Measurements from ENCODE around the gene HNF4A. TPM values are rescaled to one million over a fixed set of nuclear protein-coding genes. Genes with fewer than 3 reads are reported as not detected.

HNF4A gene
- polyA plus RNA-seq, 1 of the 3 experiments (the other 2 are of a cell fraction): not detected

DNA sequence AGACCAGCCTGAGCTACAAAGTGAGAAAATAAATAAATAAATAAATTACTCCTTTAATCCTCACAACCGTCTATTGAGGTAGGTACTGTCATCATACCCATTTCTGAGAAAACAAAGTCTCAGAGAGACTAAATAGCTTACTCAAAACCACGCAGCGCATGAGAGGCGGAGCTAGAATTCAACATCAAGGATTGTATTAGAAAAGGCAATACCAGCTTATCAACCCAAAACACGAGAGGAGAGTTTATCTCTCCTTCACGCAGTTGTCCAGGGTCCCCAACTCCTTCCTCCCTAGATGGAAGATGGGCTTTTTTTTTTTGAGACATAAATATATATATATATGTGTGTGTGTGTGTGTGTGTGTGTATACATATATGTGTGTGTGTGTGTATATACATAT, 12.2 kb downstream of the HNF4A start:
- Histone ChIP-seq H3K36me3 (replicated peaks in 1 of 2; ENCODE audit: control insufficient read depth in 1 of 2, insufficient read depth in 2 of 2, low read length in 1 of 2) (no peaks in the 10 kb centered on the region), H3K27me3 (ENCODE audit: insufficient read depth) (no peaks in the 10 kb centered on the region), H3K9ac (no peak overlapping the region), H3K9me2 (no peaks in the 10 kb centered on the region), H4K20me1 (ENCODE audit: insufficient read depth) (no peaks in the 10 kb centered on the region), H3K79me2 (ENCODE audit: insufficient read depth) (no peaks in the 10 kb centered on the region), H2AFZ (ENCODE audit: low read depth) (no peak overlapping the region), H3K4me3 (ENCODE audit: low read depth in 2 of 2, low read length in 1 of 2) (no peak overlapping the region), H3K9me3 (no peaks in the 10 kb centered on the region), H3K4me2 (no peak overlapping the region), H3F3A (replicated peaks; ENCODE audit: insufficient read depth) (no peaks in the 10 kb centered on the region), H3K27ac (ENCODE audit: low read depth in 2 of 2, low read length in 1 of 2) (no peak overlapping the region), H3K4me1 (ENCODE audit: control insufficient read depth in 1 of 2, insufficient read depth in 2 of 2, low read depth in 1 of 2, low read length in 1 of 2) (no peaks in the 10 kb centered on the region)
- DNase-seq: no peak
- ChIA-PET CTCF (interaction anchor here (1.2 kb wide), 1 partner anchor 150 kb away, joined by 3 read pairs; no protein-coding TSS in a partner anchor), POLR2A (no interaction called here)
- 90% methylated on average over 6 of the region's 6 CpGs for WGBS (ENCODE audit: low lambda C conversion rate)
- TF ChIP-seq, protein P1, sequence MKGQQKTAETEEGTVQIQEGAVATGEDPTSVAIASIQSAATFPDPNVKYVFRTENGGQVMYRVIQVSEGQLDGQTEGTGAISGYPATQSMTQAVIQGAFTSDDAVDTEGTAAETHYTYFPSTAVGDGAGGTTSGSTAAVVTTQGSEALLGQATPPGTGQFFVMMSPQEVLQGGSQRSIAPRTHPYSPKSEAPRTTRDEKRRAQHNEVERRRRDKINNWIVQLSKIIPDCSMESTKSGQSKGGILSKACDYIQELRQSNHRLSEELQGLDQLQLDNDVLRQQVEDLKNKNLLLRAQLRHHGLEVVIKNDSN (IDR thresholded peaks at IDR 0.05; ENCODE audit: borderline replicate concordance, low read depth): no peak
- no peak for TF ChIP-seq SMC3 (IDR thresholded peaks at IDR 0.05; ENCODE audit: low read depth, low read length)
- TF ChIP-seq MXI1 (IDR thresholded peaks at IDR 0.05; ENCODE audit: low read depth, low read length): no peak
- TF ChIP-seq EP300 (IDR thresholded peaks at IDR 0.05; ENCODE audit: borderline replicate concordance in 1 of 2, low read depth in 1 of 2, low read length in 1 of 2): no peak
- no peak for TF ChIP-seq NRF1 (IDR thresholded peaks at IDR 0.05; ENCODE audit: low read depth, low read length)
- TF ChIP-seq JUND (IDR thresholded peaks at IDR 0.05): no peak
- TF ChIP-seq YY1 (IDR thresholded peaks at IDR 0.05; ENCODE audit: low read depth): no peak
- TF ChIP-seq, protein P2, sequence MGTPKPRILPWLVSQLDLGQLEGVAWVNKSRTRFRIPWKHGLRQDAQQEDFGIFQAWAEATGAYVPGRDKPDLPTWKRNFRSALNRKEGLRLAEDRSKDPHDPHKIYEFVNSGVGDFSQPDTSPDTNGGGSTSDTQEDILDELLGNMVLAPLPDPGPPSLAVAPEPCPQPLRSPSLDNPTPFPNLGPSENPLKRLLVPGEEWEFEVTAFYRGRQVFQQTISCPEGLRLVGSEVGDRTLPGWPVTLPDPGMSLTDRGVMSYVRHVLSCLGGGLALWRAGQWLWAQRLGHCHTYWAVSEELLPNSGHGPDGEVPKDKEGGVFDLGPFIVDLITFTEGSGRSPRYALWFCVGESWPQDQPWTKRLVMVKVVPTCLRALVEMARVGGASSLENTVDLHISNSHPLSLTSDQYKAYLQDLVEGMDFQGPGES (IDR thresholded peaks at IDR 0.05; ENCODE audit: low read depth, low read length): no peak
- no peak for TF ChIP-seq GATA2 (CRISPR knock-in tag; IDR thresholded peaks at IDR 0.05)
- no peak for TF ChIP-seq GABPA (IDR thresholded peaks at IDR 0.05; ENCODE audit: low read depth)

DNA sequence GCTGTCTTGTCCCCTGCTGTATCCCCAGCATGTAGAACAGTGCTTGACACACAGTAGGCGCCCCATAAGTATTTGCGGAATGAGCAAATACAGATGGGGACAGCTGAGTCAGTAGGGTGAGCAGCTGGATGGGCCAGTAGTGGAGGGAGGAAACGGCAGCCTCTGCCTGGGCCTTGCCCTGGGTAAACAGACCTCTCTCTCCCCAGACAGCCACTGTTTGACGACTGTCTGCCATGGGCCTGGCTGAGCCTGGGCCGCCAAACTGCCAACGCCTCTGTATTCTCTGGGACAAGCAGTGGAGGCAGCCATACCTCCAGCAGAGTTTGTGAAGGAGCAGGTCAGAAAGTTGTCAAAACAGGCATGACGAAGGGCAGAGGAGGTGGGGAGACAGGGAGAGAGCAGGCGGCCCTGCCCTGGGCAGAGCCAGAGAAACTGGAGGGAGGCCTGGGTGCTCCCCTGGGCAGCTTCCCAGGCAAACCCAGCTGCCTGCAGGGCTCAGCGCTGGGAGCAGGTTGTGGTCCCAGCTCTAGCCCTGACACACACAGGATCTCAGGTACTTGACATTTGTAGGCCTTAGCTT, 15.2 kb downstream of the HNF4A start:
- H3K9ac ChIP-seq: no peak overlapping the region
- H3K9me3 ChIP-seq: no peaks in the 10 kb centered on the region
- H3K27me3 ChIP-seq (ENCODE audit: insufficient read depth): peaks cover 8% of the 10 kb centered on the region; the same call in 1 of the 2 replicates
- no peak overlapping the region for H3K4me2 ChIP-seq
- ChIA-PET CTCF (interaction anchor here (1.0 to 1.8 kb wide), 3 partner anchors 14 to 154 kb away, joined by 3 to 7 read pairs (median 4); no protein-coding TSS in a partner anchor), POLR2A (no interaction called here)
- 48% methylated on average over 6 of the region's 9 CpGs for whole genome bisulfite sequencing (ENCODE audit: low lambda C conversion rate)
- no peaks in the 10 kb centered on the region for H3K36me3 ChIP-seq (replicated peaks in 1 of 2; ENCODE audit: control insufficient read depth in 1 of 2, insufficient read depth in 2 of 2, low read length in 1 of 2)
- no peaks in the 10 kb centered on the region for H3K79me2 ChIP-seq (ENCODE audit: insufficient read depth)
- H3K9me2 ChIP-seq: no peaks in the 10 kb centered on the region
- no peak overlapping the region for H3K27ac ChIP-seq (ENCODE audit: low read depth in 2 of 2, low read length in 1 of 2)
- H3K4me1 ChIP-seq (ENCODE audit: control insufficient read depth in 1 of 2, insufficient read depth in 2 of 2, low read depth in 1 of 2, low read length in 1 of 2): no peaks in the 10 kb centered on the region
- H2AFZ ChIP-seq (ENCODE audit: low read depth): no peak overlapping the region
- H3K4me3 ChIP-seq (ENCODE audit: low read depth in 2 of 2, low read length in 1 of 2): no peak overlapping the region
- no peaks in the 10 kb centered on the region for H3F3A ChIP-seq (replicated peaks; ENCODE audit: insufficient read depth)
- DNase-seq: no peak
- TF ChIP-seq JUND (IDR thresholded peaks at IDR 0.05): no peak
- no peak for TF ChIP-seq TAF1 (IDR thresholded peaks at IDR 0.05; ENCODE audit: borderline replicate concordance, low read depth, low read length)
- TF ChIP-seq, protein P3, sequence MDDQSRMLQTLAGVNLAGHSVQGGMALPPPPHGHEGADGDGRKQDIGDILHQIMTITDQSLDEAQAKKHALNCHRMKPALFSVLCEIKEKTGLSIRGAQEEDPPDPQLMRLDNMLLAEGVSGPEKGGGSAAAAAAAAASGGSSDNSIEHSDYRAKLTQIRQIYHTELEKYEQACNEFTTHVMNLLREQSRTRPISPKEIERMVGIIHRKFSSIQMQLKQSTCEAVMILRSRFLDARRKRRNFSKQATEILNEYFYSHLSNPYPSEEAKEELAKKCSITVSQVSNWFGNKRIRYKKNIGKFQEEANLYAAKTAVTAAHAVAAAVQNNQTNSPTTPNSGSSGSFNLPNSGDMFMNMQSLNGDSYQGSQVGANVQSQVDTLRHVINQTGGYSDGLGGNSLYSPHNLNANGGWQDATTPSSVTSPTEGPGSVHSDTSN (IDR thresholded peaks at IDR 0.05): no peak
- TF ChIP-seq FOSL2 (IDR thresholded peaks at IDR 0.05; ENCODE audit: borderline replicate concordance, low read depth): no peak
- TF ChIP-seq EZH2phosphoT487 (IDR thresholded peaks at IDR 0.05; ENCODE audit: borderline replicate concordance, low read depth): no peak
- no peak for TF ChIP-seq FOXJ3 (CRISPR knock-in tag; IDR thresholded peaks at IDR 0.05)
- no peak for TF ChIP-seq CHD2 (IDR thresholded peaks at IDR 0.05; ENCODE audit: low read length, partially characterized antibody)
- TF ChIP-seq TEAD4 (IDR thresholded peaks at IDR 0.05; ENCODE audit: borderline replicate concordance, insufficient read depth): no peak
- TF ChIP-seq RCOR1 (IDR thresholded peaks at IDR 0.05; ENCODE audit: low read length): no peak
- no peak for TF ChIP-seq GABPA (IDR thresholded peaks at IDR 0.05; ENCODE audit: low read depth)
- TF ChIP-seq FOXM1 (IDR thresholded peaks at IDR 0.05; ENCODE audit: low read depth): no peak
- no peak for TF ChIP-seq SIN3A (IDR thresholded peaks at IDR 0.05; ENCODE audit: borderline replicate concordance, low read depth, low read length)
- TF ChIP-seq RAD21 (IDR thresholded peaks at IDR 0.05; ENCODE audit: low read length): no peak
- TF ChIP-seq, protein P4, sequence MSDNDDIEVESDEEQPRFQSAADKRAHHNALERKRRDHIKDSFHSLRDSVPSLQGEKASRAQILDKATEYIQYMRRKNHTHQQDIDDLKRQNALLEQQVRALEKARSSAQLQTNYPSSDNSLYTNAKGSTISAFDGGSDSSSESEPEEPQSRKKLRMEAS (IDR thresholded peaks at IDR 0.05; ENCODE audit: low read depth): no peak
- TF ChIP-seq, protein P1 (IDR thresholded peaks at IDR 0.05; ENCODE audit: borderline replicate concordance, low read depth): no peak
- H4K20me1 ChIP-seq (ENCODE audit: insufficient read depth): no peaks in the 10 kb centered on the region
